Anterior cingulate cortex (tissue), 58 donors: Measurements from ENCODE around the gene PITX1.

ENCODE experiments used
- DNase-seq, 58 donors: peaks; one replicate each; lab custom pipeline; 2025; lab: John Stamatoyannopoulos, UW

Gene PITX1

DNA sequence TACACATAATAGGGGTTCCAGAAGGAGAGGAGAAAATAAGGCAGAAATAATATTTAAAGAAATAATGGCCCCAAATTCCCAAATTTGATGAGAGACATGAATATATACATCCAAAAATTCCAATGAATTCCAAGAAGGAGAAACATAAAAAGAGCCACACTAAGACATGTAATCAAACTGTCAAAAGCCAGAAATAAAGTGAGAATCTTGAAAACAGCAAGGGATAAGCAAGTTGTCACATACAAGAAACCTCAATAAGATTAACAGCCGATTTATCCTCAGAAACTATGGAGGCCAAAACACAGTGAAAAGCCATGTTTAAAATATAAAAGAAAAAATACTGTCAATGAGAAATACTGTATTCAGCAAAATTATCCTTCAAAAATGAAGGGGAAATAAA, 51.8 kb downstream of the PITX1 start:
- no peak for DNase-seq

- no peak for DNase-seq
Observed at GRCh38 chr5:134979416-134979815, 54.6 kb downstream of the PITX1 start.
